Measurements from ENCODE around the gene TPSB2. TPM values are rescaled to one million over a fixed set of nuclear protein-coding genes. Genes with fewer than 3 reads are reported as not detected.

The TPSB2 gene
- total and polyA plus RNA-seq, 9 of the 15 experiments (the other 6 are each of a cell fraction or from before 2014, with no cell fraction given): 0.18 TPM; not detected in 8

GRCh38 chr16:1271380-1271723 is 41.4 kb upstream of the TPSB2 start:
- no peaks in the 10 kb centered on the region for H3K9me1 ChIP-seq (ENCODE audit: control insufficient read depth, insufficient read depth, low read length)
- peaks cover 0 to 16% of the 10 kb centered on the region in 2 experiments; a peak in 3 of 5 replicates for H3K27me3 ChIP-seq (ENCODE audit: control insufficient read depth in 2 of 2, insufficient read depth in 2 of 2, low read length in 2 of 2)
- H3K4me2 ChIP-seq (ENCODE audit: insufficient read depth, low read length): no peak overlapping the region
- DNase-seq (ENCODE audit: extremely low read depth in 1 of 4, low spot score in 3 of 4) (no peak), FAIRE-seq (no peak), ATAC-seq (no peak)
- peaks cover 3 to 27% of the 10 kb centered on the region in 2 experiments; a peak in 3 of 5 replicates for H3K4me1 ChIP-seq (replicated peaks in 1 of 2; ENCODE audit: control insufficient read depth in 2 of 2, insufficient read depth in 2 of 2, low read length in 2 of 2)
- no peaks in the 10 kb centered on the region for H3K36me3 ChIP-seq (ENCODE audit: control insufficient read depth, insufficient read depth, low read length)
- H3K27ac ChIP-seq (ENCODE audit: extremely low read depth, low read depth, low read length): no peak overlapping the region
- peak overlapping the region in 1 of 2 experiments; percentile 58; a peak in 2 of 4 replicates for H3K9ac ChIP-seq (ENCODE audit: insufficient read depth in 1 of 2, low read depth in 2 of 2, low read length in 2 of 2)
- H3K79me2 ChIP-seq (ENCODE audit: control insufficient read depth, insufficient read depth, low read length): no peaks in the 10 kb centered on the region
- TF ChIP-seq POU5F1 (IDR thresholded peaks at IDR 0.05; ENCODE audit: borderline replicate concordance, low read depth, low read length, partially characterized antibody) (no peak), SRSF1 (IDR thresholded peaks at IDR 0.05; ENCODE audit: low read depth, low read length) (no peak), ATF1 (CRISPR knock-in tag; IDR thresholded peaks at IDR 0.05) (no peak), ATF1 (tag; IDR thresholded peaks at IDR 0.05) (no peak), JUNB (CRISPR knock-in tag; conservative IDR thresholded peaks at IDR 0.05) (no peak), ZNF384 (IDR thresholded peaks at IDR 0.05; ENCODE audit: low read depth, low read length) (no peak), ZFP30 (CRISPR knock-in tag; IDR thresholded peaks at IDR 0.05; ENCODE audit: borderline replicate concordance) (no peak), ZNF165 (CRISPR knock-in tag; IDR thresholded peaks at IDR 0.05; ENCODE audit: borderline replicate concordance) (no peak), POLR3A (IDR thresholded peaks at IDR 0.05; ENCODE audit: borderline replicate concordance, extremely low read depth, insufficient read depth, insufficient read length) (no peak), ZNF263 (CRISPR knock-in tag; IDR thresholded peaks at IDR 0.05; ENCODE audit: borderline replicate concordance) (no peak)
- ChIA-PET POLR2A (interaction anchor here (0.5 kb wide), 1 partner anchor 634 kb away, joined by 3 read pairs; no protein-coding TSS in a partner anchor), CTCF (ENCODE audit: low intra/inter-chr PET ratio) (interaction anchor here (0.7 kb wide), 1 partner anchor 73 kb away, joined by 3 read pairs; no protein-coding TSS in a partner anchor)
- H3K4me3 ChIP-seq: no peak overlapping the region
- no peak overlapping the region for H2AFZ ChIP-seq (ENCODE audit: low read depth, low read length)
- no TSS peak for BruUV-seq (replicated peaks)
- no peaks in the 10 kb centered on the region for H3K9me3 ChIP-seq (replicated peaks; ENCODE audit: control insufficient read depth, insufficient read depth, low read depth, low read length)
- 26% methylated on average over 12 of the region's 12 CpGs for WGBS (ENCODE audit: insufficient coverage, low coverage, missing lambda C conversion rate)
- no peaks in the 10 kb centered on the region for H4K20me1 ChIP-seq (replicated peaks; ENCODE audit: control insufficient read depth, insufficient read depth, low read length)
- intact Hi-C loops (cut with micrococcal nuclease) (no loop called here), in situ Hi-C loops (cut with MboI) (no loop called here)

Data from K562 (cell line).